NCI-H345 treated with DMSO at 0.1 percent for 48 hours (cell line): Measurements from ENCODE around the gene MTMR10.

ENCODE experiments used
- DNase-seq: peaks from one replicate; lab custom pipeline; 2025; ENCODE audit not compliant: unreplicated experiment; lab: John Stamatoyannopoulos, UW

The MTMR10 gene

GRCh38 chr15:30991255-30992235 lies at the start of gene MTMR10:
TSS of gene MTMR10 (minus strand) at chr15:30991628. CDS start at chr15:30991506, 122 bp downstream.
- no peak for DNase-seq

GRCh38 chr15:31040611-31041010 lies 49.2 kb upstream of the MTMR10 start:
- DNase-seq: no peak

GRCh38 chr15:31039961-31040360 lies 48.5 kb upstream of the MTMR10 start:
- DNase-seq: no peak

- no peak for DNase-seq
Measured at GRCh38 chr15:31037731-31038477, 46.5 kb upstream of the MTMR10 start.

GRCh38 chr15:31036783-31037182 lies 45.4 kb upstream of the MTMR10 start:
- no peak for DNase-seq

GRCh38 chr15:31035610-31036009 lies 44.2 kb upstream of the MTMR10 start:
- no peak for DNase-seq

- no peak for DNase-seq
Measured at GRCh38 chr15:31034152-31034551, 42.7 kb upstream of the MTMR10 start.

- no peak for DNase-seq
Measured at GRCh38 chr15:31032961-31033371, 41.5 kb upstream of the MTMR10 start.

- DNase-seq: no peak
Measured at GRCh38 chr15:31031471-31032067, 40.1 kb upstream of the MTMR10 start.

GRCh38 chr15:31027910-31028578 lies 36.6 kb upstream of the MTMR10 start:
- DNase-seq: no peak

- no peak for DNase-seq
Measured at GRCh38 chr15:31025996-31026395, 34.6 kb upstream of the MTMR10 start.

- no peak for DNase-seq
Measured at GRCh38 chr15:31024979-31025378, 33.6 kb upstream of the MTMR10 start.

- DNase-seq: no peak
Measured at GRCh38 chr15:31024330-31024729, 32.9 kb upstream of the MTMR10 start.

- DNase-seq: no peak
Measured at GRCh38 chr15:31023841-31024240, 32.4 kb upstream of the MTMR10 start.

- DNase-seq: no peak
Measured at GRCh38 chr15:31021067-31021665, 29.7 kb upstream of the MTMR10 start.

- no peak for DNase-seq
Measured at GRCh38 chr15:31020542-31020941, 29.1 kb upstream of the MTMR10 start.

- no peak for DNase-seq
Measured at GRCh38 chr15:31019986-31020385, 28.6 kb upstream of the MTMR10 start.

GRCh38 chr15:31017311-31017710 lies 25.9 kb upstream of the MTMR10 start:
- no peak for DNase-seq

- no peak for DNase-seq
Measured at GRCh38 chr15:31016446-31016915, 25.1 kb upstream of the MTMR10 start.

- no peak for DNase-seq
Measured at GRCh38 chr15:31014608-31014925, 23.1 kb upstream of the MTMR10 start.
